Nephron progenitor cell (in vitro differentiated cells): Measurements from ENCODE around the gene NAP1L5.

ENCODE experiments used
- DNase-seq: peaks from one replicate; pipeline ENCODE4 v3.0.0; 2021
- H3K27ac Mint-ChIP-seq: 2 replicates; pipeline ENCODE4 v1.8.0; 2021; ENCODE audit warnings: mild to moderate bottlenecking, moderate library complexity, mixed read lengths
- H3K27me3 Mint-ChIP-seq: 2 replicates; pipeline ENCODE4 v1.8.0; 2021; ENCODE audit warnings: mild to moderate bottlenecking, low read depth, mixed read lengths; ENCODE audit not compliant: poor library complexity
- H3K36me3 Mint-ChIP-seq: 2 replicates; pipeline ENCODE4 v1.8.0; 2021; ENCODE audit warnings: low read depth, mixed read lengths
- H3K4me1 Mint-ChIP-seq: 2 replicates; pipeline ENCODE4 v1.8.0; 2021; ENCODE audit warnings: mixed read lengths
- H3K4me3 Mint-ChIP-seq: 2 replicates; pipeline ENCODE4 v1.8.0; 2021; ENCODE audit warnings: mild to moderate bottlenecking, moderate library complexity, mixed read lengths
- H3K9me3 Mint-ChIP-seq: 2 replicates; pipeline ENCODE4 v1.8.0; 2021; ENCODE audit warnings: mild to moderate bottlenecking, moderate library complexity, mixed read lengths
- CTCF ChIP-seq: fragments of 200-600 bp; sonication (generic); IDR thresholded peaks from 2 replicates; pipeline ENCODE4 v1.5.0; 2021; ENCODE audit warnings: antibody characterized with exemption

The NAP1L5 gene

GRCh38 chr4:88744609-88745008 is 47.0 kb upstream of the NAP1L5 start:
- Mint-ChIP-seq H3K9me3 (no peaks in the 10 kb centered on the region), H3K4me1 (peaks cover 17% of the 10 kb centered on the region), H3K27me3 (no peaks in the 10 kb centered on the region), H3K36me3 (peaks cover 87% of the 10 kb centered on the region), H3K27ac (no peak overlapping the region), H3K4me3 (no peak overlapping the region)
- no peak for TF ChIP-seq CTCF
- no peak for DNase-seq

GRCh38 chr4:88743696-88744095 is 46.1 kb upstream of the NAP1L5 start:
- Mint-ChIP-seq H3K27me3 (no peaks in the 10 kb centered on the region), H3K36me3 (peaks cover 83% of the 10 kb centered on the region), H3K27ac (no peak overlapping the region), H3K4me1 (peaks cover 20% of the 10 kb centered on the region), H3K4me3 (no peak overlapping the region), H3K9me3 (no peaks in the 10 kb centered on the region)
- TF ChIP-seq CTCF, result no peak
- no peak for DNase-seq

- Mint-ChIP-seq H3K27me3 (no peaks in the 10 kb centered on the region), H3K9me3 (no peaks in the 10 kb centered on the region), H3K4me3 (no peak overlapping the region), H3K36me3 (peaks cover 80% of the 10 kb centered on the region), H3K27ac (no peak overlapping the region), H3K4me1 (peaks cover 32% of the 10 kb centered on the region)
- DNase-seq, result no peak
- TF ChIP-seq CTCF, result no peak
These were observed 44.9 kb upstream of the NAP1L5 start for GRCh38 chr4:88742561-88742960.

DNA sequence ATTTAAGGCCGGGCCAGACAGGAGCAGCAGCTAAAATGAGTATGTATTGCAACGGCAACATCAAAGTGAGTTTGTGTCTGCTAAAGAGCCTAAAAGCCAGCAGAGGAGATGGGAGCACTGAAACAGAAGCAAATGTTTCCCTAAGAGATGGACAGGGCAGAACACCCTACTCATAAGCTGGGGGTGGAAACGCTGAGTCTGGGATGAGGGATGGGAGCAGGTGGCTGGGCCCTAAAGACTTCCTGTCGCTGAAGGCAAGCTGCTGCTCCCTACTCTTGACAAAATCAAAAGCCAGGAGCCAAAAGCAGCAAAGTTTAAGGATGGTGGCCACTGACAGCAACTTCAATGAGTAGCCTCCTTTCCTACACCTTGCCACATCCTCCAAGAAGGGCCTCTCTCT is 40.6 kb upstream of the NAP1L5 start:
- H3K27me3 Mint-ChIP-seq, result no peaks in the 10 kb centered on the region
- TF ChIP-seq CTCF, result no peak
- H3K9me3 Mint-ChIP-seq, result no peaks in the 10 kb centered on the region
- H3K4me3 Mint-ChIP-seq, result no peak overlapping the region
- H3K27ac Mint-ChIP-seq, result peak overlapping the region; percentile 81
- H3K4me1 Mint-ChIP-seq, result peaks cover 45% of the 10 kb centered on the region
- DNase-seq, result no peak
- peaks cover 52% of the 10 kb centered on the region for H3K36me3 Mint-ChIP-seq

DNA sequence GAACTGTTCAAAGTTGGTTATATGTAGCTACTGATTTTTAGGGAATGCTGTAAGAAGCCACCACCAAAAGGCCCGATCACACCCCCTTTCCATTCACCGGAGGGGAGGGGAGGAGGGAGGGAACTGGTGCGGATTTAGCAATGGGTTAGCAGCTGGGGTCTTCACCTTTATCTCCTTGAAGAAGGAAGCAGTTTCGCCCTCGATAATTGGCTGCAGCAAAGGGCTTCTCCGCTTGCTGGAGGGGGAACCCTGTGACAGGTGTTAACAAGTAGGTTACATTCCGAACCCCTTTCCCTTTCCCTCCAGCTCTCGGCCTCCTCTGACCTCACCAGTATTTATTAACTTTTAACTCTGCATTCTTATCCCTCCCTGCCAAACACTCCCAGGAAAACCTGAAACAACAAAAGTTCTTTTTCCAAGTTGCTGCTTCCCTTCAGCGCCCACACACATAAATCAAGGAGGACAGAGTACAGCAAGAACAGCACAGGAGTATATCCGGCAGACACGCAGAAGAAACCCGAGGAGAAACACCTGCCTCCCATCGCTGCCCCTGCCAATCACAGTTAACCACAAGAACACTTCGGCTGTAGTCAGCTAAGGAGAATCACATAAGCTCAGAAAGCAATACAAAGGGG is 39.8 kb upstream of the NAP1L5 start:
- no peak for TF ChIP-seq CTCF
- Mint-ChIP-seq H3K27ac (peak overlapping the region; percentile 81), H3K4me1 (peaks cover 45% of the 10 kb centered on the region), H3K9me3 (no peaks in the 10 kb centered on the region), H3K4me3 (peak overlapping the region; percentile 57), H3K36me3 (peaks cover 47% of the 10 kb centered on the region), H3K27me3 (no peaks in the 10 kb centered on the region)
- DNase-seq, result peak; percentile 61

DNA sequence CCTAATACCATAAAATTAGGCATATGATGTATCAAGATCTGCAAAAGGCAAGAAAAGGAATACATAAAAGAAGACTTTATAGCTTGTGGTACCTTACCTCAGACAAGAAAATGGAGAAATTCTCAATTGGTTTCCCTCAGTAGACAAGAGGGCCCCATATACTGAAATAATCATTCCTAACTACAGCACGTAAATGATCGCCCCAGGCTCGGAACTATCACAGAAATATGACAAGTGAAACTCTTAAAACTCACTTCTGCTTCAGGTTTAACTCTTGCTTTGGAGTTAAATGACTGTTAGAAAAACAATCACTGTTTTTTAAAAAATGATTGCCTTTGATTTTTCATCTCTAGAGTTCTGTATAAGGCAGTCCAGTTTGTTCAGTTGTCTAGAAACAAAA is 38.6 kb upstream of the NAP1L5 start:
- DNase-seq, result no peak
- Mint-ChIP-seq H3K9me3 (no peaks in the 10 kb centered on the region), H3K36me3 (peaks cover 49% of the 10 kb centered on the region), H3K4me3 (peak overlapping the region; percentile 21), H3K27me3 (no peaks in the 10 kb centered on the region), H3K4me1 (peaks cover 40% of the 10 kb centered on the region), H3K27ac (peak overlapping the region; percentile 77)
- TF ChIP-seq CTCF, result no peak
